Measurements from ENCODE around the gene BTBD1.
A peak's percentile ranks its signal among the peaks of the same experiment; 100 is the strongest.

The BTBD1 gene

GRCh38 chr15:83066734-83067637 lies at the start of gene BTBD1:
Gene BTBD1 (minus strand): TSS chr15:83067252. CDS start chr15:83067151, 101 bp downstream.
- DNase-seq (ENCODE audit: low read depth) = peak; percentile 98

GRCh38 chr15:83115831-83116565 lies 48.9 kb upstream of the BTBD1 start:
- DNase-seq (ENCODE audit: low read depth) = no peak

GRCh38 chr15:83115410-83115809 lies 48.4 kb upstream of the BTBD1 start:
- no peak for DNase-seq (ENCODE audit: low read depth)

- DNase-seq (ENCODE audit: low read depth) = no peak
Observed at GRCh38 chr15:83114856-83115255, 47.8 kb upstream of the BTBD1 start.

GRCh38 chr15:83113881-83114674 lies 47.0 kb upstream of the BTBD1 start:
- DNase-seq (ENCODE audit: low read depth) = no peak

- DNase-seq (ENCODE audit: low read depth) = no peak
Observed at GRCh38 chr15:83112956-83113299, 45.9 kb upstream of the BTBD1 start.

- DNase-seq (ENCODE audit: low read depth) = peak; percentile 97
Observed at GRCh38 chr15:83112233-83112955, 45.3 kb upstream of the BTBD1 start.

GRCh38 chr15:83111149-83111548 lies 44.1 kb upstream of the BTBD1 start:
- no peak for DNase-seq (ENCODE audit: low read depth)

GRCh38 chr15:83110381-83110780 lies 43.3 kb upstream of the BTBD1 start:
- no peak for DNase-seq (ENCODE audit: low read depth)

- DNase-seq (ENCODE audit: low read depth) = no peak
Observed at GRCh38 chr15:83109532-83109931, 42.5 kb upstream of the BTBD1 start.

GRCh38 chr15:83108266-83109219 lies 41.5 kb upstream of the BTBD1 start:
- peak; percentile 59 for DNase-seq (ENCODE audit: low read depth)

- no peak for DNase-seq (ENCODE audit: low read depth)
Observed at GRCh38 chr15:83107841-83108181, 40.8 kb upstream of the BTBD1 start.

GRCh38 chr15:83106994-83107840 lies 40.2 kb upstream of the BTBD1 start, which contains the start of gene TM6SF1:
Gene TM6SF1 (plus strand): TSS chr15:83107645. CDS start chr15:83107681, 36 bp downstream.
- peak; percentile 14 for DNase-seq (ENCODE audit: low read depth)

- no peak for DNase-seq (ENCODE audit: low read depth)
Observed at GRCh38 chr15:83105440-83105839, 38.4 kb upstream of the BTBD1 start.

- DNase-seq (ENCODE audit: low read depth) = no peak
Observed at GRCh38 chr15:83104141-83104540, 37.1 kb upstream of the BTBD1 start.

- DNase-seq (ENCODE audit: low read depth) = no peak
Observed at GRCh38 chr15:83102346-83102745, 35.3 kb upstream of the BTBD1 start.

GRCh38 chr15:83100097-83100646 lies 33.1 kb upstream of the BTBD1 start:
- DNase-seq (ENCODE audit: low read depth) = no peak

- no peak for DNase-seq (ENCODE audit: low read depth)
Observed at GRCh38 chr15:83099290-83099689, 32.2 kb upstream of the BTBD1 start.

- DNase-seq (ENCODE audit: low read depth) = no peak
Observed at GRCh38 chr15:83098079-83098478, 31.0 kb upstream of the BTBD1 start.
